B cell (primary cell): ENCODE data around the gene RNF157.

Experiments used
- EZH2 ChIP-seq: IDR thresholded peaks from 2 replicates; pipeline ENCODE4 v1.6.1; 2012; ENCODE audit warnings: borderline replicate concordance, low read depth, mild to moderate bottlenecking, moderate library complexity, low read length; ENCODE audit not compliant: insufficient read depth, poor library complexity, severe bottlenecking
- TF ChIP-seq, protein P1 (sequence below): fragments of 200-600 bp; IDR thresholded peaks from one replicate; pipeline ENCODE4 v1.8.0; 2022; ENCODE audit warnings: antibody characterized with exemption, mild to moderate bottlenecking

DNA sequence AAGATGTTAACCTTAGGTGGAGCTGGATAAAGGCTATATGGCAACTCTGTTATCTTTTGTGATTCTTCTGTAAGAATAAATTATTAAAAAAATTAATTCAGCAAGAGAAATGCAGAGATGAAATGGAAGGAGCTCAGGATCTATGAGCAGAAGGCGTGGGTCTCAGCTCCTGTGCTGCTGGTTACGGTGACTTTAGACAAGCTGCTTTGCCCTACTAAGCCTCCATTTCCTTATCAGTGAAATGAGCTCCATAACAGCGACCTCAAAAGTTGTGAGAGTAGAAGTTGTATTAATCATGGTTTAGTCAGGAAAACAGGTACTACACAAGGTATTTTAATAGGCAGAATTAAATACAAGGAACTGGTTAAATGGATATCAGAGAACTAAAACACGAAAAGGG is 51.0 kb downstream of the RNF157 start:
- TF ChIP-seq, protein P1, sequence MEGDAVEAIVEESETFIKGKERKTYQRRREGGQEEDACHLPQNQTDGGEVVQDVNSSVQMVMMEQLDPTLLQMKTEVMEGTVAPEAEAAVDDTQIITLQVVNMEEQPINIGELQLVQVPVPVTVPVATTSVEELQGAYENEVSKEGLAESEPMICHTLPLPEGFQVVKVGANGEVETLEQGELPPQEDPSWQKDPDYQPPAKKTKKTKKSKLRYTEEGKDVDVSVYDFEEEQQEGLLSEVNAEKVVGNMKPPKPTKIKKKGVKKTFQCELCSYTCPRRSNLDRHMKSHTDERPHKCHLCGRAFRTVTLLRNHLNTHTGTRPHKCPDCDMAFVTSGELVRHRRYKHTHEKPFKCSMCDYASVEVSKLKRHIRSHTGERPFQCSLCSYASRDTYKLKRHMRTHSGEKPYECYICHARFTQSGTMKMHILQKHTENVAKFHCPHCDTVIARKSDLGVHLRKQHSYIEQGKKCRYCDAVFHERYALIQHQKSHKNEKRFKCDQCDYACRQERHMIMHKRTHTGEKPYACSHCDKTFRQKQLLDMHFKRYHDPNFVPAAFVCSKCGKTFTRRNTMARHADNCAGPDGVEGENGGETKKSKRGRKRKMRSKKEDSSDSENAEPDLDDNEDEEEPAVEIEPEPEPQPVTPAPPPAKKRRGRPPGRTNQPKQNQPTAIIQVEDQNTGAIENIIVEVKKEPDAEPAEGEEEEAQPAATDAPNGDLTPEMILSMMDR: no peak
- no peak for TF ChIP-seq EZH2
